DOHH2 (cell line): Measurements from ENCODE around the gene FMOD.

Experiments used
- H3F3A ChIP-seq: fragments of 200-600 bp; sonication (generic), shearing (Covaris generic); 2 replicates; pipeline ENCODE4 v1.6.0; 2016; ENCODE audit warnings: antibody characterized with exemption, mild to moderate bottlenecking; ENCODE audit not compliant: control insufficient read depth, insufficient read depth
- H3K27ac ChIP-seq: fragments of 200-600 bp; sonication (generic); 2 replicates; pipeline ENCODE4 v1.5.1; 2014; ENCODE audit warnings: low read depth, mild to moderate bottlenecking, low read length, moderate library complexity
- H3K27me3 ChIP-seq: fragments of 200-600 bp; sonication (generic); 2 replicates; pipeline ENCODE4 v1.6.1; 2014; ENCODE audit warnings: mild to moderate bottlenecking, low read length, mixed read lengths; ENCODE audit not compliant: control insufficient read depth
- H3K36me3 ChIP-seq: fragments of 200-600 bp; sonication (generic); 2 replicates; pipeline ENCODE4 v1.6.1; 2014; ENCODE audit warnings: mild to moderate bottlenecking, low read length, moderate library complexity, mixed read lengths; ENCODE audit not compliant: control insufficient read depth
- H3K4me1 ChIP-seq: fragments of 200-600 bp; sonication (generic); 2 replicates; pipeline ENCODE4 v1.6.1; 2014; ENCODE audit warnings: mild to moderate bottlenecking, low read length, mixed read lengths; ENCODE audit not compliant: control insufficient read depth
- H3K4me2 ChIP-seq: fragments of 200-600 bp; sonication (generic); 2 replicates; pipeline ENCODE4 v1.6.0; 2014; ENCODE audit warnings: mild to moderate bottlenecking, low read length, moderate library complexity
- H3K4me3 ChIP-seq: fragments of 200-600 bp; sonication (generic); 2 replicates; pipeline ENCODE4 v1.5.1; 2014; ENCODE audit warnings: mild to moderate bottlenecking, low read length, mixed read lengths
- H3K79me2 ChIP-seq: fragments of 200-600 bp; sonication (generic); 2 replicates; pipeline ENCODE4 v1.6.1; 2014; ENCODE audit warnings: mild to moderate bottlenecking, low read length, mixed read lengths; ENCODE audit not compliant: control insufficient read depth
- H3K9me2 ChIP-seq: fragments of 200-600 bp; sonication (generic); replicated peaks from 2 replicates; pipeline ENCODE4 v1.6.1; 2014; ENCODE audit warnings: mild to moderate bottlenecking, low read length, mixed read lengths; ENCODE audit not compliant: control insufficient read depth
- H3K9me3 ChIP-seq: fragments of 200-600 bp; sonication (generic); 2 replicates; pipeline ENCODE4 v1.6.1; 2014; ENCODE audit warnings: antibody characterized with exemption, low read length, mixed read lengths; ENCODE audit not compliant: control insufficient read depth, insufficient read depth
- H4K20me1 ChIP-seq: fragments of 200-600 bp; sonication (generic); 2 replicates; pipeline ENCODE4 v1.6.0; 2014; ENCODE audit warnings: low read depth, mild to moderate bottlenecking, antibody characterized with exemption, low read length, moderate library complexity; ENCODE audit not compliant: control insufficient read depth, insufficient read depth
- EZH2phosphoT487 ChIP-seq: fragments of 200-600 bp; sonication (generic); IDR thresholded peaks from 2 replicates; pipeline ENCODE4 v1.6.1; 2017; ENCODE audit warnings: borderline replicate concordance, mild to moderate bottlenecking, antibody characterized with exemption, low read length, moderate library complexity, mixed read lengths
- TF ChIP-seq, protein P1 (sequence below): fragments of 200-600 bp; sonication (generic); IDR thresholded peaks from one replicate; pipeline ENCODE4 v1.5.1; 2014; ENCODE audit warnings: antibody characterized with exemption, mild to moderate bottlenecking, low read depth, low read length; ENCODE audit not compliant: poor library complexity, severe bottlenecking

Gene FMOD

DNA sequence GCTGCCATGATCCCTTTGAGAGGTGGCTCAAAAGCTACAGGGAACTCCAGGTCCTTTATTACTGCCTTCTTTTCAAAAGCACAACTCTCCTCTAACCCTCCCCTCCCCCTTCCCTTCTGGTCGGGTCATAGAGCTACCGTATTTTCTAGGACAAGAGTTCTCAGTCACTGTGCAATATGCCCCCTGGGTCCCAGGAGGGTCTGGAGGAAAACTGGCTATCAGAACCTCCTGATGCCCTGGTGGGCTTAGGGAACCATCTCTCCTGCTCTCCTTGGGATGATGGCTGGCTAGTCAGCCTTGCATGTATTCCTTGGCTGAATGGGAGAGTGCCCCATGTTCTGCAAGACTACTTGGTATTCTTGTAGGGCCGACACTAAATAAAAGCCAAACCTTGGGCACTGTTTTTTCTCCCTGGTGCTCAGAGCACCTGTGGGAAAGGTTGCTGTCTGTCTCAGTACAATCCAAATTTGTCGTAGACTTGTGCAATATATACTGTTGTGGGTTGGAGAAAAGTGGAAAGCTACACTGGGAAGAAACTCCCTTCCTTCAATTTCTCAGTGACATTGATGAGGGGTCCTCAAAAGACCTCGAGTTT, 42.5 kb downstream of the FMOD start:
- H3K4me3 ChIP-seq = peak overlapping the region; percentile 99
- no peaks in the 10 kb centered on the region for H3K9me2 ChIP-seq
- H3K36me3 ChIP-seq = peaks cover 76% of the 10 kb centered on the region
- no peaks in the 10 kb centered on the region for H3K9me3 ChIP-seq
- TF ChIP-seq, protein P1, sequence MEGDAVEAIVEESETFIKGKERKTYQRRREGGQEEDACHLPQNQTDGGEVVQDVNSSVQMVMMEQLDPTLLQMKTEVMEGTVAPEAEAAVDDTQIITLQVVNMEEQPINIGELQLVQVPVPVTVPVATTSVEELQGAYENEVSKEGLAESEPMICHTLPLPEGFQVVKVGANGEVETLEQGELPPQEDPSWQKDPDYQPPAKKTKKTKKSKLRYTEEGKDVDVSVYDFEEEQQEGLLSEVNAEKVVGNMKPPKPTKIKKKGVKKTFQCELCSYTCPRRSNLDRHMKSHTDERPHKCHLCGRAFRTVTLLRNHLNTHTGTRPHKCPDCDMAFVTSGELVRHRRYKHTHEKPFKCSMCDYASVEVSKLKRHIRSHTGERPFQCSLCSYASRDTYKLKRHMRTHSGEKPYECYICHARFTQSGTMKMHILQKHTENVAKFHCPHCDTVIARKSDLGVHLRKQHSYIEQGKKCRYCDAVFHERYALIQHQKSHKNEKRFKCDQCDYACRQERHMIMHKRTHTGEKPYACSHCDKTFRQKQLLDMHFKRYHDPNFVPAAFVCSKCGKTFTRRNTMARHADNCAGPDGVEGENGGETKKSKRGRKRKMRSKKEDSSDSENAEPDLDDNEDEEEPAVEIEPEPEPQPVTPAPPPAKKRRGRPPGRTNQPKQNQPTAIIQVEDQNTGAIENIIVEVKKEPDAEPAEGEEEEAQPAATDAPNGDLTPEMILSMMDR = no peak
- no peak for TF ChIP-seq EZH2phosphoT487
- peaks cover 76% of the 10 kb centered on the region for H3F3A ChIP-seq
- peaks cover 54% of the 10 kb centered on the region for H3K4me1 ChIP-seq
- peaks cover 74% of the 10 kb centered on the region for H3K79me2 ChIP-seq
- peaks cover 34% of the 10 kb centered on the region for H4K20me1 ChIP-seq
- H3K4me2 ChIP-seq = peak overlapping the region; percentile 98
- no peaks in the 10 kb centered on the region for H3K27me3 ChIP-seq
- H3K27ac ChIP-seq = peak overlapping the region; percentile 99

DNA sequence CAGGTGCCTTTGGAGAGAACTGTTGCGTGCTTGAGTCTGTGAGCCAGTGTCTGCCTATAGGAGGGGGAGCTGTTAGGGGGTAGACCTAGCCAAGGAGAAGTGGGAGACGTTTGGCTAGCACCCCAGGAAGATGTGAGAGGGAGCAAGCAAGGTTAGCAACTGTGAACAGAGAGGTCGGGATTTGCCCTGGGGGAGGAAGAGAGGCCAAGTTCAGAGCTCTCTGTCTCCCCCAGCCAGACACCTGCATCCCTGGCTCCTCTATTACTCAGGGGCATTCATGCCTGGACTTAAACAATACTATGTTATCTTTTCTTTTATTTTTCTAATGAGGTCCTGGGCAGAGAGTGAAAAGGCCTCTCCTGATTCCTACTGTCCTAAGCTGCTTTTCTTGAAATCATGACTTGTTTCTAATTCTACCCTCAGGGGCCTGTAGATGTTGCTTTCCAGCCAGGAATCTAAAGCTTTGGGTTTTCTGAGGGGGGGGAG, 43.2 kb downstream of the FMOD start:
- Histone ChIP-seq H3F3A (peaks cover 76% of the 10 kb centered on the region), H3K9me3 (no peaks in the 10 kb centered on the region), H3K4me3 (peak overlapping the region; percentile 99), H3K4me1 (peaks cover 62% of the 10 kb centered on the region), H3K9me2 (no peaks in the 10 kb centered on the region), H3K79me2 (peaks cover 80% of the 10 kb centered on the region), H4K20me1 (peaks cover 34% of the 10 kb centered on the region), H3K4me2 (peak overlapping the region; percentile 98), H3K27me3 (no peaks in the 10 kb centered on the region), H3K36me3 (peaks cover 78% of the 10 kb centered on the region), H3K27ac (peak overlapping the region; percentile 99)
- no peak for TF ChIP-seq EZH2phosphoT487
- TF ChIP-seq, protein P1 = no peak

DNA sequence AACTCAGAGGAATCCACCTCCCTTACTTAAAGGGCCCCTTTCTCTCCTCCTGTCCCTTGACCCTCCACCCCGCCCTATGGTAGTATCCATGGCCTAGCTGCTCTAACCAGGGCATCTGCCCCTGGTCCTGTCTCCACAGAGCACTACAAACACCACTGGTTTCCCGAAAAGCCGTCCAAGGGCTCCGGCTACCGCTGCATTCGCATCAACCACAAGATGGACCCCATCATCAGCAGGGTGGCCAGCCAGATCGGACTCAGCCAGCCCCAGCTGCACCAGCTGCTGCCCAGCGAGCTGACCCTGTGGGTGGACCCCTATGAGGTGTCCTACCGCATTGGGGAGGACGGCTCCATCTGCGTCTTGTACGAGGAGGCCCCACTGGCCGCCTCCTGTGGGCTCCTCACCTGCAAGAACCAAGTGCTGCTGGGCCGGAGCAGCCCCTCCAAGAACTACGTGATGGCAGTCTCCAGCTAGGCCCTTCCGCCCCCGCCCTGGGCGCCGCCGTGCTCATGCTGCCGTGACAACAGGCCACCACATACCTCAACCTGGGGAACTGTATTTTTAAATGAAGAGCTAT, 43.9 kb downstream of the FMOD start:
- peak overlapping the region; percentile 98 for H3K4me2 ChIP-seq
- H3F3A ChIP-seq = peaks cover 76% of the 10 kb centered on the region
- H3K27me3 ChIP-seq = no peaks in the 10 kb centered on the region
- H3K79me2 ChIP-seq = peaks cover 84% of the 10 kb centered on the region
- no peaks in the 10 kb centered on the region for H3K9me3 ChIP-seq
- H3K9me2 ChIP-seq = no peaks in the 10 kb centered on the region
- peaks cover 76% of the 10 kb centered on the region for H3K36me3 ChIP-seq
- peaks cover 68% of the 10 kb centered on the region for H3K4me1 ChIP-seq
- TF ChIP-seq, protein P1 = no peak
- TF ChIP-seq EZH2phosphoT487 = no peak
- H3K4me3 ChIP-seq = peak overlapping the region; percentile 99
- H3K27ac ChIP-seq = peak overlapping the region; percentile 99
- peaks cover 34% of the 10 kb centered on the region for H4K20me1 ChIP-seq
